Daoy (cell line): ENCODE measurements around the gene CAT. TPM values are rescaled to one million over a fixed set of nuclear protein-coding genes. Genes with fewer than 3 reads are reported as not detected.

Source experiments
- total RNA-seq: library from RNA; depleted of rRNA; stranded (reverse); fragments of >200 nt; shearing (Covaris generic); gene quantifications from 2 replicates; pipeline ENCODE4 v1.2.3, GENCODE V29; 2014; rRNA removed

CAT gene
- total RNA-seq, 1 experiment from 2014 or later = 38.6 TPM

Other genes starting within 250 kb of the CAT start
- gene ABTB2, start 80.9 kb upstream of the CAT start, total RNA-seq = 9.3 and 11.4 TPM in 2 replicates
- not detected in 2 replicates for gene ELF5, start 74.9 kb downstream of the CAT start, total RNA-seq
- gene EHF, start 182.2 kb downstream of the CAT start, total RNA-seq = 0.57 and 1.1 TPM in 2 replicates